HepG2 (cell line): ENCODE results near the gene SSTR5. TPM values are rescaled to one million over a fixed set of nuclear protein-coding genes. Genes with fewer than 3 reads are reported as not detected.
A peak's percentile ranks its signal among the peaks of the same experiment; 100 is the strongest.

Source experiments
- ARNT ChIP-seq: fragments of 450-650 bp; IDR thresholded peaks from 2 replicates; pipeline ENCODE4 v1.6.1; 2017
- CENPBD1 ChIP-seq: sonication (generic); formaldehyde crosslinking; IDR thresholded peaks from 2 replicates; pipeline ENCODE4 v1.8.0; 2022; ENCODE audit warnings: missing genetic modification reagents, low read depth, mild to moderate bottlenecking, borderline replicate concordance
- EED ChIP-seq: sonication (generic); formaldehyde crosslinking; IDR thresholded peaks from 2 replicates; pipeline ENCODE4 v1.5.0; 2020; ENCODE audit warnings: mild to moderate bottlenecking, missing genetic modification reagents
- FOSL1 ChIP-seq: sonication (generic); formaldehyde crosslinking; IDR thresholded peaks from 2 replicates; pipeline ENCODE4 v1.9.0; 2021; ENCODE audit warnings: missing genetic modification reagents, borderline replicate concordance
- FOXJ3 ChIP-seq: sonication (generic); formaldehyde crosslinking; IDR thresholded peaks from 2 replicates; pipeline ENCODE4 v1.4.0; 2020; ENCODE audit warnings: missing genetic modification reagents, mild to moderate bottlenecking, borderline replicate concordance
- FOXO4 ChIP-seq: sonication (generic); formaldehyde crosslinking; conservative IDR thresholded peaks from 2 replicates; pipeline ENCODE4 v1.8.1; 2023; ENCODE audit warnings: missing genetic modification reagents
- GLI4 ChIP-seq: sonication (generic); formaldehyde crosslinking; IDR thresholded peaks from 2 replicates; pipeline ENCODE4 v1.5.1; 2020; ENCODE audit warnings: missing genetic modification reagents, mild to moderate bottlenecking, moderate library complexity, borderline replicate concordance
- GPN1 ChIP-seq: sonication (generic); formaldehyde crosslinking; IDR thresholded peaks from 2 replicates; pipeline ENCODE4 v1.5.1; 2020; ENCODE audit warnings: missing genetic modification reagents, borderline replicate concordance
- HNF4A ChIP-seq: sonication (generic); formaldehyde crosslinking; IDR thresholded peaks from 2 replicates; pipeline ENCODE4 v1.4.0; 2020; ENCODE audit warnings: missing genetic modification reagents
- HOXA3 ChIP-seq: sonication (generic); formaldehyde crosslinking; IDR thresholded peaks from 2 replicates; pipeline ENCODE4 v1.5.0; 2020; ENCODE audit warnings: missing genetic modification reagents
- HOXA7 ChIP-seq: sonication (generic); formaldehyde crosslinking; IDR thresholded peaks from 2 replicates; pipeline ENCODE4 v1.8.1; 2022; ENCODE audit warnings: mild to moderate bottlenecking, missing genetic modification reagents, moderate library complexity
- MLX ChIP-seq: IDR thresholded peaks from 2 replicates; pipeline ENCODE4 v1.6.1; 2016
- NFYC ChIP-seq: IDR thresholded peaks from 2 replicates; pipeline ENCODE4 v1.6.1; 2016; ENCODE audit warnings: missing genetic modification reagents, missing compliant biosample characterization
- NONO ChIP-seq, 2 experiments: fragments of 450-650 bp in 1 of 2; sonication (generic) in 1 of 2; formaldehyde crosslinking in 1 of 2; IDR thresholded peaks in 1 of 2; conservative IDR thresholded peaks in 1 of 2; 2 replicates each; pipeline versions ENCODE4 v1.6.1 to v1.8.0; 2017 to 2022; ENCODE audit warnings: mild to moderate bottlenecking in 1 of 2, missing genetic modification reagents in 1 of 2, moderate library complexity in 1 of 2
- RBM39 ChIP-seq: fragments of 200-400 bp; formaldehyde crosslinking; IDR thresholded peaks from one replicate; pipeline ENCODE4 v1.6.1; 2018; ENCODE audit warnings: antibody characterized with exemption, mild to moderate bottlenecking, low read depth, low read length; ENCODE audit not compliant: poor library complexity, severe bottlenecking
- TCF7 ChIP-seq: sonication (generic); IDR thresholded peaks from 2 replicates; pipeline ENCODE4 v1.6.1; 2016; ENCODE audit warnings: antibody characterized with exemption, low read depth
- TCF7L2 ChIP-seq: IDR thresholded peaks from 2 replicates; pipeline ENCODE4 v1.6.1; 2011; ENCODE audit warnings: mild to moderate bottlenecking, low read depth, low read length, moderate library complexity
- YY1 ChIP-seq: IDR thresholded peaks from 2 replicates; pipeline ENCODE4 v1.6.1; 2011; ENCODE audit warnings: low read length, low read depth, moderate library complexity, mild to moderate bottlenecking; ENCODE audit not compliant: insufficient read depth, insufficient replicate concordance
- ZMYM3 ChIP-seq: sonication (generic); formaldehyde crosslinking; IDR thresholded peaks from 2 replicates; pipeline ENCODE4 v1.5.1; 2020; ENCODE audit warnings: mild to moderate bottlenecking, missing genetic modification reagents
- ZNF280B ChIP-seq: sonication (generic); formaldehyde crosslinking; IDR thresholded peaks from 2 replicates; pipeline ENCODE4 v1.5.0; 2020; ENCODE audit warnings: missing genetic modification reagents, mild to moderate bottlenecking, borderline replicate concordance
- ZNF3 ChIP-seq: IDR thresholded peaks from 2 replicates; pipeline ENCODE4 v1.7.0; 2017; ENCODE audit warnings: inconsistent platforms
- ZNF367 ChIP-seq: sonication (generic); formaldehyde crosslinking; IDR thresholded peaks from 2 replicates; pipeline ENCODE4 v1.4.0; 2020; ENCODE audit warnings: missing genetic modification reagents, borderline replicate concordance
- ZNF615 ChIP-seq: sonication (generic); formaldehyde crosslinking; IDR thresholded peaks from 2 replicates; pipeline ENCODE4 v1.5.0; 2020; ENCODE audit warnings: mild to moderate bottlenecking, missing genetic modification reagents, borderline replicate concordance
- ZNF777 ChIP-seq: sonication (generic); formaldehyde crosslinking; IDR thresholded peaks from 2 replicates; pipeline ENCODE4 v1.4.0; 2020; ENCODE audit warnings: missing genetic modification reagents
- ZSCAN12 ChIP-seq: sonication (generic); formaldehyde crosslinking; IDR thresholded peaks from 2 replicates; pipeline ENCODE4 v1.9.0; 2021; ENCODE audit warnings: mild to moderate bottlenecking, missing genetic modification reagents
- ZSCAN30 ChIP-seq: sonication (generic); formaldehyde crosslinking; IDR thresholded peaks from 2 replicates; pipeline ENCODE4 v1.5.0; 2020; ENCODE audit warnings: mild to moderate bottlenecking, missing genetic modification reagents
- ZZZ3 ChIP-seq: sonication (generic); formaldehyde crosslinking; IDR thresholded peaks from 2 replicates; pipeline ENCODE4 v1.4.0; 2020; ENCODE audit warnings: missing genetic modification reagents, mild to moderate bottlenecking, borderline replicate concordance
- polyA plus RNA-seq, 8 experiments: library from polyadenylated mRNA; depleted of rRNA in 3 of 8; stranded (reverse) in 7 of 8; unstranded in 1 of 8; fragments of >200 nt; fragmentation: Illumina TruSeq in 4 of 8; extraction: Trizol in 4 of 8; gene quantifications; 2 replicates each; pipeline versions ENCODE4 v1.2.1 to v1.2.3, GENCODE V29; 2011 to 2016; ENCODE audit warnings: low read depth in 4 of 8, missing spikeins in 1 of 8, mixed read lengths in 1 of 8; ENCODE audit not compliant: insufficient read depth in 1 of 8
- total RNA-seq, 5 experiments: library from RNA; depleted of rRNA; stranded (reverse); fragments of >200 nt; fragmentation: Illumina TruSeq; extraction: Trizol; gene quantifications; 2 replicates each; pipeline ENCODE4 v1.2.3, GENCODE V29; 2016; ENCODE audit warnings: low read depth in 1 of 5

Gene SSTR5
- total and polyA plus RNA-seq, 2 of the 13 experiments (the other 11 are each of a cell fraction or from before 2014, with no cell fraction given) = 0.20 to 0.49 TPM

- TF ChIP-seq ZSCAN12 (CRISPR knock-in tag) (no peak), HOXA3 (CRISPR knock-in tag) (peak; percentile 55; the same call in 1 of the 2 replicates), HNF4A (peak; percentile 81), TCF7L2 (no peak), CENPBD1 (no peak), MLX (CRISPR knock-in tag) (peak; percentile 48; the same call in 1 of the 2 replicates), RBM39 (no peak), ZNF3 (CRISPR knock-in tag) (no peak), ZNF280B (CRISPR knock-in tag) (no peak), ZNF367 (CRISPR knock-in tag) (no peak), NONO (IDR thresholded peaks at IDR 0.05) (no peak), NONO (CRISPR knock-in tag; conservative IDR thresholded peaks at IDR 0.05) (no peak), ZNF615 (CRISPR knock-in tag) (no peak), FOXJ3 (CRISPR knock-in tag) (no peak), FOSL1 (no peak), GLI4 (CRISPR knock-in tag) (no peak), HOXA7 (CRISPR knock-in tag) (no peak), FOXO4 (CRISPR knock-in tag) (no peak), EED (no peak), ZNF777 (peak; percentile 47; the same call in 1 of the 2 replicates), ZZZ3 (0 out of 2 replicates have a peak, but pooled peaks have one; percentile 57), NFYC (CRISPR knock-in tag) (no peak), ZMYM3 (CRISPR knock-in tag) (peak; percentile 96), YY1 (no peak), ARNT (no peak), ZSCAN30 (CRISPR knock-in tag) (no peak), TCF7 (no peak), GPN1 (no peak)
These were observed 4.4 kb downstream of the SSTR5 start (continued) for GRCh38 chr16:1076801-1077576.
